ENCODE results near the gene ATP6V1A.

Gene ATP6V1A

DNA sequence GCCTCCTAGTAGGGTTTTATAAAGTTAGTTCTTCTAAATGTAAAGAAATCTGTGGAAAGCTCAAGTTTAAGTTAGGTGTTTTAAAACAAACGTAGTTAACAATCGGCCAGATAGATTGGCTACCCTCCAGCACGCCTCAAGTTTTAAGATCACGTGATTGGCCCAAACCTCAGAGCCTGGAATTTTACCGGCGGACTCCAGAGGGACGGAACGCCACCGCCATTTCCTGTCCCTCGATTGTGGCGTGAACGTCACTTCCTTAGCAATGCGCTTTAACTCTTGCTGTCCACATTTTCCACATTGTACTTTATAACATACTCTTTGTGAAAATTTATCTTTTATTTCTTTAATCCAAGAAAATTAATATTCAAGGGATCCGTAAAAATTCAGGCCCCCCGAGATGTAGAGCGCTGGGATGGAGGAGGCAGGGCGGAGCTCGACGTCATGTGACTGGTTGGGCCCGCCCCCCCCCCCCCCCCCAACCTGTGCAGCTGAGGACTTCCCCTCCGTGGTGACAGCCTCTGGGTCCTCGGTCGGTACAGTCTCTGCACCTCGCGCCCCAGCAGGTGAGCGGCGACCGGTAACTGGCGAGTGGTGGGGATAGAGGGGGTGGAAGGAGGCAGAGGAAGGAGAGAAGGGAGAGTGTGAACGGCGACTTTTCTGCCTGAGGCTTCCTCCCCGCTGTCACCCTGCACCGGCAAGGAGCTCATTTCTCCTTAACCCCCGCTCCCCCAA lies at the start of gene ATP6V1A:
TSS of gene ATP6V1A (plus strand) at position 488 of the 735 bp plus-strand sequence. CDS start 31,719 bp downstream, outside the sequence.
- Histone ChIP-seq H3K27me3 (ENCODE audit: control insufficient read depth in 1 of 2, insufficient read depth in 2 of 2, low read length in 2 of 2) (no peaks in the 10 kb centered on the region), H3K27ac (ENCODE audit: low read length) (peak within 1 kb of the TSS; percentile 100), H3K9ac (ENCODE audit: low read length in 2 of 2) (peak within 1 kb of the TSS; percentile 99), H3K4me1 (ENCODE audit: control insufficient read depth, insufficient read depth, low read length) (peaks cover 16% of the 10 kb centered on the region), H3K9me3 (ENCODE audit: control insufficient read depth in 2 of 2, low read length in 2 of 2) (no peaks in the 10 kb centered on the region), H3K36me3 (ENCODE audit: control insufficient read depth in 2 of 2, insufficient read depth in 2 of 2, low read length in 2 of 2) (no peaks in the 10 kb centered on the region), H3K4me3 (ENCODE audit: low read length in 2 of 2) (peak within 1 kb of the TSS; percentile 96 to 97)

DNA sequence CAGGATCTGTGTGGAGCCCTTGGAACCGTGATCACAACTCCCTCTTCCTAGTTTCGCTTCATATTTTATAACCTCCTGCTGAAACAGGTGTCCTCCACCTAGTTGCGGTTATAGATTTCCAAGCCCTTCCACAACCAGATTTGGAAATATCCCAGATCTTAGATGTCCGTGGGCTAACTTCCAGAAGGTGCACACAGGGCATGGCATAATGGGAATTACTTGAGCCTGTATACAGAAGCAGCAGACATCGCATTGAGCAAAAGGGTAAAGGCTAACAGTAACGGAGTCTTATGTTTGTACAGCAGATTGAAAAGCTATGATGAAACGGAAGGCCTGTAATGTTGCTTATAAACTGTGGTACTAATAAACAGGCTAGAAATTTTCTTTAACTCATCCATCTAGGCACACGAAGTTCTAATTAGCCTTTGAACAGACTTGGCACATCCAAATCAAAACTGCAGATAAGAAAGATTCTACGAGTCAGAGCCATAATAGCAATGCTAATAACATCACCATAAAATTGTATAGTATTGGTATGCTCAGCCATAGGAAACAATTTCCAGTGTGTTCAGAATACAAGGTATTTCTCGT lies 49.2 kb upstream of the ATP6V1A start:
- H3K9ac ChIP-seq (ENCODE audit: low read length in 2 of 2): peak overlapping the region; percentile 80 to 98

DNA sequence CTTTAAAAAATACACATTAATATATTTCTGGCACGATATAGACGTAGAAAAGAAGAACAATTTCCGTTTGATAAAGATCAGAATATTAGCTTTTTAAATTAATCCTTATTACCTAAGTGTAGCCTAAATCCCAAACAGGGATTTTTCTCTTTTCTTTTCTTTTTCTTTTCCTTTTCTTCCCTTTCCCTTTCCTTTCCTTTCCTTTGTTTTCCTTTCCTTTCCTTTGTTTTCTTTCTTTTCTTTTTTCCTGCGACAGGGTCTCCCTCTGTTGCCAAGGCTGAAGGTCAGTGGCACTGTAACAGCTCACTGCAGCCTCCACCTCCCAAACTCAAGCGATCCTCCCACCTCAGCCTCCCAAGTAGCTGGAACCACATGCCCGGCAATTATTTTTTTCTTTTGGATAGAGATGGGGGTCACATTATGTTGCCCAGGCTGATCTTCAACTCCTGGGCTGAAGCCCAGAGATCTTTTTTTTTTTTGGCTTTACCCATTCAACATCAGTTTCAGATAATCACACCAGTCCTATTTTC lies 48.6 kb upstream of the ATP6V1A start:
- Histone ChIP-seq H3K27ac (ENCODE audit: low read length) (peak overlapping the region; percentile 26), H3K4me3 (ENCODE audit: low read length in 2 of 2) (peak overlapping the region; percentile 51 to 77), H3K9me3 (ENCODE audit: control insufficient read depth in 2 of 2, low read length in 2 of 2) (no peaks in the 10 kb centered on the region), H3K4me1 (ENCODE audit: control insufficient read depth, insufficient read depth, low read length) (peaks cover 9% of the 10 kb centered on the region), H3K9ac (ENCODE audit: low read length in 2 of 2) (peak overlapping the region in 1 of 2 donors; percentile 98), H3K27me3 (ENCODE audit: control insufficient read depth in 1 of 2, insufficient read depth in 2 of 2, low read length in 2 of 2) (no peaks in the 10 kb centered on the region), H3K36me3 (ENCODE audit: control insufficient read depth in 2 of 2, insufficient read depth in 2 of 2, low read length in 2 of 2) (no peaks in the 10 kb centered on the region)

More for the DNA sequence above, 49.2 kb upstream of the ATP6V1A start:
- Histone ChIP-seq H3K9me3 (ENCODE audit: control insufficient read depth in 2 of 2, low read length in 2 of 2) (no peaks in the 10 kb centered on the region), H3K36me3 (ENCODE audit: control insufficient read depth in 2 of 2, insufficient read depth in 2 of 2, low read length in 2 of 2) (no peaks in the 10 kb centered on the region), H3K4me1 (ENCODE audit: control insufficient read depth, insufficient read depth, low read length) (peaks cover 9% of the 10 kb centered on the region), H3K27ac (ENCODE audit: low read length) (peak overlapping the region; percentile 76), H3K27me3 (ENCODE audit: control insufficient read depth in 1 of 2, insufficient read depth in 2 of 2, low read length in 2 of 2) (no peaks in the 10 kb centered on the region), H3K4me3 (ENCODE audit: low read length in 2 of 2) (peak overlapping the region; percentile 77 to 100)

DNA sequence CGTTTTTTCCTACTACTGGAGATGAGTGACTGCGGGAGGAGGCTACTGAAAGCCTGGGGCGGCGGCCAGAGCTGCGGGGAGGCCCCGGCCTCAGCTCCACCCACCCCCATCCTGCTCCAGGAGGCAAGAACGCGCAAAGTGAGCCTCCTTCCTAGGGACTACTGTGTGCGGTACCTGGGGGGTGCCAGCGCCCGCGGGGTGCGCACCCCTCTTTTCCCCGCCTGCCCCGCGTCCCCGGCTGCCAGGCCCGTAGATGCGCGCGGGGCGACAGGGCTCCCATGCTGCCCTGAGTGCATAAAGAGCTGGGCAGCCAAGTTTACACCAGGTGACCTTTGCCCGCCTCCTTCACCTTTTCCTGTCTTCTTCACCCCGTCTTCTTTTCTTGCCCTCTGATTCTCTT lies 47.9 kb upstream of the ATP6V1A start:
- H3K9ac ChIP-seq (ENCODE audit: low read length in 2 of 2): peak overlapping the region; percentile 2 to 47
- peaks cover 9% of the 10 kb centered on the region for H3K4me1 ChIP-seq (ENCODE audit: control insufficient read depth, insufficient read depth, low read length)
- peak overlapping the region; percentile 51 to 52 for H3K4me3 ChIP-seq (ENCODE audit: low read length in 2 of 2)
- H3K9me3 ChIP-seq (ENCODE audit: control insufficient read depth in 2 of 2, low read length in 2 of 2): no peaks in the 10 kb centered on the region
- H3K27ac ChIP-seq (ENCODE audit: low read length): peak overlapping the region; percentile 11
- no peaks in the 10 kb centered on the region for H3K36me3 ChIP-seq (ENCODE audit: control insufficient read depth in 2 of 2, insufficient read depth in 2 of 2, low read length in 2 of 2)
- H3K27me3 ChIP-seq (ENCODE audit: control insufficient read depth in 1 of 2, insufficient read depth in 2 of 2, low read length in 2 of 2): no peaks in the 10 kb centered on the region

DNA sequence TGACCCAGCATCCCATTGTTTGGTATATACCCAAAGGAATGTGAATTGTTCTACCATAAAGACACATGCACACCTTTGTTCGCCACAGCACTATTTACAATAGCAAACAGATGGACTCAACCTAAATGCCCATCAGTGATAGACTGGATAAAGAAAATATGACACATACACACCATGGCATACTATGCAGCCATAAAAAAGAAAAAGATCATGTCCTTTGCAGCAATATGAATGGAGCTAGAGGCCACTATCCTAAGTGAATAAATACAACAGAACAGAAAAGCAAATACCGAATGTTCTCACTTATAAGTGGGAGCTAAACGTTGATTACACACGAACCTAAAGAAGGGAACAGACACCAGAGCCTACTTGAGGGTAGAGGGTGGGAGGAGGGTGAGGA lies 39.0 kb upstream of the ATP6V1A start:
- H3K9ac ChIP-seq (ENCODE audit: low read length in 2 of 2): no peak overlapping the region
- H3K4me1 ChIP-seq (ENCODE audit: control insufficient read depth, insufficient read depth, low read length): no peaks in the 10 kb centered on the region
- H3K9me3 ChIP-seq (ENCODE audit: control insufficient read depth in 2 of 2, low read length in 2 of 2): no peaks in the 10 kb centered on the region

DNA sequence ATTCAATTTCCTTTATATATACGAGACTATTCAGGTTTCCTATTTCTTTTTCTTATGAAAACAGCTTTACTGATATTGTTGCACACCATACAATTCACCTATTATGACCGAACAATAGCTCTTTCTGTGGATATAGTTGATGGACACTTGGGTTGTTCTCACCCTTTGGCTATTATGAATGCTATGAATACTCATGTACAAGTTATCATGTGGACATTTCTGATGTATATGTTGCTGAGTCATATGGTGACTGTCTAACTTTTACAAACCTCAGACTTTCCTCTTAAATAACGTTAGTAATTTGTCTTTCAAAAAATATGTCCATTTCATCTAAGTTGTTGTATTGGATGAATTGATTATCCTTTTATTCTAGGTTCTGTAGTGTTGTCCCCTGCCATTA lies 34.7 kb upstream of the ATP6V1A start:
- Histone ChIP-seq H3K36me3 (ENCODE audit: control insufficient read depth in 2 of 2, insufficient read depth in 2 of 2, low read length in 2 of 2) (no peaks in the 10 kb centered on the region), H3K9ac (ENCODE audit: low read length in 2 of 2) (no peak overlapping the region), H3K9me3 (ENCODE audit: control insufficient read depth in 2 of 2, low read length in 2 of 2) (no peaks in the 10 kb centered on the region), H3K4me1 (ENCODE audit: control insufficient read depth, insufficient read depth, low read length) (no peaks in the 10 kb centered on the region), H3K27me3 (ENCODE audit: control insufficient read depth in 1 of 2, insufficient read depth in 2 of 2, low read length in 2 of 2) (no peaks in the 10 kb centered on the region), H3K27ac (ENCODE audit: low read length) (no peak overlapping the region), H3K4me3 (ENCODE audit: low read length in 2 of 2) (no peak overlapping the region)

More for the DNA sequence above, 39.0 kb upstream of the ATP6V1A start:
- no peak overlapping the region for H3K4me3 ChIP-seq (ENCODE audit: low read length in 2 of 2)
- no peaks in the 10 kb centered on the region for H3K36me3 ChIP-seq (ENCODE audit: control insufficient read depth in 2 of 2, insufficient read depth in 2 of 2, low read length in 2 of 2)
- no peak overlapping the region for H3K27ac ChIP-seq (ENCODE audit: low read length)
- H3K27me3 ChIP-seq (ENCODE audit: control insufficient read depth in 1 of 2, insufficient read depth in 2 of 2, low read length in 2 of 2): no peaks in the 10 kb centered on the region

DNA sequence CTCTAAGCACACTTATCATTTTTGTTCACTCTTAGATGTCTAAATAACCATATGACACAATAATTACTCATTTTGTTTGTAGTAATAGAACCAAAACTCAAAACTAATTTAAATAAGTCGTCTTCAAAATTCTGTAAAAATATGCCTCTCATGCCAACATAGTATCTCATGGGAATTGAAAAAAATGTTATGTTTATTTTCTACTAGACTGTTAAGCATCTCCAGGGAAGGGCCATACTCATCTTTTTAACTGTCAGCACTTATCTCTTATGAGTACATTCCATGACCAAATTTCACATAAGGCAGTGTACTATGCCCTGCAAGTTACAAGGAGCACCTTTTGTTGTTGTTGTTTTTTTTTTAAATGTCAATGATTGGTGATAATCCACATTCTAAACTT lies 32.1 kb upstream of the ATP6V1A start:
- Histone ChIP-seq H3K9me3 (ENCODE audit: control insufficient read depth in 2 of 2, low read length in 2 of 2) (no peaks in the 10 kb centered on the region), H3K4me3 (ENCODE audit: low read length in 2 of 2) (no peak overlapping the region), H3K4me1 (ENCODE audit: control insufficient read depth, insufficient read depth, low read length) (no peaks in the 10 kb centered on the region), H3K36me3 (ENCODE audit: control insufficient read depth in 2 of 2, insufficient read depth in 2 of 2, low read length in 2 of 2) (peaks cover 0 to 3% of the 10 kb centered on the region in 2 donors), H3K27me3 (ENCODE audit: control insufficient read depth in 1 of 2, insufficient read depth in 2 of 2, low read length in 2 of 2) (no peaks in the 10 kb centered on the region), H3K27ac (ENCODE audit: low read length) (no peak overlapping the region), H3K9ac (ENCODE audit: low read length in 2 of 2) (no peak overlapping the region)

DNA sequence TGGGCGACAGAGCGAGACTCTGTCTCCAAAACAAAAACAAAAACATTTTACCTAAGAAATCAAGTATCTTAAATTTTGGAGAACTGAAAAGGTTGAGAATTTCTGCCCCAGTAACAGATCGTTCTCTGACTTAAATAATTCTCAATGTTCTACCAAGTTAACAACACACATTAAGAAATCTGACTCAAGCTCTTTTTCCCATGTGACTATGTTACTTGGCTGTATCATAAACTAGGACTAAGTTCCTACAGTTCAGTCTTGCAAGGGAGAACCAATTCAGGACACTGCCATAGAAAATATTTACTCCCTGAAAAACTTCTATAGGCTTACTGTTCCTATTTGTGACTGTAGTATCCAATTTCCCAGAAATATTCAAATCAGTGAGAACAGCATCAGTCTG lies 29.5 kb upstream of the ATP6V1A start:
- Histone ChIP-seq H3K36me3 (ENCODE audit: control insufficient read depth in 2 of 2, insufficient read depth in 2 of 2, low read length in 2 of 2) (peaks cover 5 to 7% of the 10 kb centered on the region in 2 donors), H3K4me3 (ENCODE audit: low read length in 2 of 2) (no peak overlapping the region), H3K9ac (ENCODE audit: low read length in 2 of 2) (no peak overlapping the region), H3K9me3 (ENCODE audit: control insufficient read depth in 2 of 2, low read length in 2 of 2) (no peaks in the 10 kb centered on the region), H3K4me1 (ENCODE audit: control insufficient read depth, insufficient read depth, low read length) (no peaks in the 10 kb centered on the region), H3K27ac (ENCODE audit: low read length) (no peak overlapping the region), H3K27me3 (ENCODE audit: control insufficient read depth in 1 of 2, insufficient read depth in 2 of 2, low read length in 2 of 2) (no peaks in the 10 kb centered on the region)

DNA sequence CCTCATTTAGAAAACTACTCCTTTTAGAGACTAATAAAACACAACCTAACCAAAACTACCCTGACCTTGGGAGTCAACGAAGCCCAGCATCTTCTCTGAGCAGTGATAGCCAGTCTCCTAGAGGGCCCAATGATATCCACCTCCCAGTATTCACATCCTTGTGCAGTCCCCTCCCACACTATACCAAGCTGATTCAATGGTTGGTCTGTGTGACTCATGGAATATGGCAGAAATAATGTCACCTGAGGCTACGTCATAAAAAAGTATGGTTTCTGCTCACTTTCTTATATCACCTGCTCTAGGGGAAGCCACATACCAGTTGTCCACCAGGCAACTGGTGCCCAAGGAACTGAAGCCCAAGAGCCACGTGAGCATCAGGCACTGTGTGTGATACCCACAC lies 29.0 kb upstream of the ATP6V1A start:
- no peaks in the 10 kb centered on the region for H3K4me1 ChIP-seq (ENCODE audit: control insufficient read depth, insufficient read depth, low read length)
- peaks cover 5 to 7% of the 10 kb centered on the region in 2 donors for H3K36me3 ChIP-seq (ENCODE audit: control insufficient read depth in 2 of 2, insufficient read depth in 2 of 2, low read length in 2 of 2)
- no peaks in the 10 kb centered on the region for H3K27me3 ChIP-seq (ENCODE audit: control insufficient read depth in 1 of 2, insufficient read depth in 2 of 2, low read length in 2 of 2)
- H3K9ac ChIP-seq (ENCODE audit: low read length in 2 of 2): no peak overlapping the region
- H3K27ac ChIP-seq (ENCODE audit: low read length): no peak overlapping the region
- H3K4me3 ChIP-seq (ENCODE audit: low read length in 2 of 2): no peak overlapping the region
- no peaks in the 10 kb centered on the region for H3K9me3 ChIP-seq (ENCODE audit: control insufficient read depth in 2 of 2, low read length in 2 of 2)

DNA sequence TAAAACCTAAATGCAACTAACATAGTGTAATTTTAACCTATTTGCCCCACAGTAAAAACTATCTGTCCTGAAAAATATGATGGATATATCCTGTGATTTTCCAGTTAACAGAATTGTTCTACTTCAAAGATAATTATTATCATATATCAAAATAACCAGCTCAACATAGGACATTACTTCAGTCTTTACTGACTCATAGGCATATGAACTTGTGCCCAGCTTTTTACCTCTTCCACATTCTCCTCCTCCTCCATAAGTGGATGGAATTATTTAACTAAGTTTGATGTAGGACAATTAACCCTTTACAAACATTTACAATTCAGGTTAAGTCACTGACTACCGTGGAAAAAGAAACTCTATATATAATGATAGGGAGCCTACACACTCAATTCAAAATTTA lies 27.5 kb upstream of the ATP6V1A start:
- no peaks in the 10 kb centered on the region for H3K4me1 ChIP-seq (ENCODE audit: control insufficient read depth, insufficient read depth, low read length)
- H3K27me3 ChIP-seq (ENCODE audit: control insufficient read depth in 1 of 2, insufficient read depth in 2 of 2, low read length in 2 of 2): no peaks in the 10 kb centered on the region
- no peak overlapping the region for H3K4me3 ChIP-seq (ENCODE audit: low read length in 2 of 2)
- H3K9ac ChIP-seq (ENCODE audit: low read length in 2 of 2): no peak overlapping the region
- no peak overlapping the region for H3K27ac ChIP-seq (ENCODE audit: low read length)
- peaks cover 7 to 11% of the 10 kb centered on the region in 2 donors for H3K36me3 ChIP-seq (ENCODE audit: control insufficient read depth in 2 of 2, insufficient read depth in 2 of 2, low read length in 2 of 2)
- no peaks in the 10 kb centered on the region for H3K9me3 ChIP-seq (ENCODE audit: control insufficient read depth in 2 of 2, low read length in 2 of 2)

DNA sequence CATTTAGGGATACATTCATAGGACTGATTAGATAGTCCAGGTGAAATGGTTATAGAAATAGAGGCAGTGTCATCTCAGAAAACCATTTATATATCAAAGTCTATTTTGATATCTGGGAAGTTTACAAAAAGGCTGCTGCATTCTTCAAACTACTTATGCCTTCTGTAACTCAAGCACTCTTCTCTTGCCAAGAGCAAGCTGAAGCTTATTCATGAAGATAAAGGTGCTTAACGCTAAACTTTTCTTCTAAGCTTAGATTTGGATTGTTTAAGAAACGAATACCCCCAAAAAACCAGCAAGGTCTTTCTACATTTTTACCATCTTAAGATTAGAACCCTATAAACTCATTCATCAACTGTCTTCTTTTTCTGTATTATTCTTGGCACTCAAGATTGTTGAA lies 27.1 kb upstream of the ATP6V1A start:
- no peaks in the 10 kb centered on the region for H3K9me3 ChIP-seq (ENCODE audit: control insufficient read depth in 2 of 2, low read length in 2 of 2)
- H3K27me3 ChIP-seq (ENCODE audit: control insufficient read depth in 1 of 2, insufficient read depth in 2 of 2, low read length in 2 of 2): no peaks in the 10 kb centered on the region
- H3K9ac ChIP-seq (ENCODE audit: low read length in 2 of 2): no peak overlapping the region
- H3K36me3 ChIP-seq (ENCODE audit: control insufficient read depth in 2 of 2, insufficient read depth in 2 of 2, low read length in 2 of 2): peaks cover 7 to 11% of the 10 kb centered on the region in 2 donors
- no peak overlapping the region for H3K27ac ChIP-seq (ENCODE audit: low read length)
- no peaks in the 10 kb centered on the region for H3K4me1 ChIP-seq (ENCODE audit: control insufficient read depth, insufficient read depth, low read length)
- H3K4me3 ChIP-seq (ENCODE audit: low read length in 2 of 2): no peak overlapping the region

Measured in stomach smooth muscle (tissue), 2 donors.